Stimulated activated CD8-positive, alpha-beta memory T cell treated with anti-CD3 and anti-CD28 coated beads, Interleukin-7, amount 100 ng/mL, for 48 hours (primary cell): Measurements from ENCODE around the gene UCK2.
A peak's percentile ranks its signal among the peaks of the same experiment; 100 is the strongest.

Experiments used
- DNase-seq, 2 donors: peaks; one replicate each; pipeline ENCODE4 v3.0.0-alpha.2; 2020; ENCODE audit warnings: low read depth in 1 of 2; ENCODE audit errors: extremely low read depth in 1 of 2

The UCK2 gene

DNA sequence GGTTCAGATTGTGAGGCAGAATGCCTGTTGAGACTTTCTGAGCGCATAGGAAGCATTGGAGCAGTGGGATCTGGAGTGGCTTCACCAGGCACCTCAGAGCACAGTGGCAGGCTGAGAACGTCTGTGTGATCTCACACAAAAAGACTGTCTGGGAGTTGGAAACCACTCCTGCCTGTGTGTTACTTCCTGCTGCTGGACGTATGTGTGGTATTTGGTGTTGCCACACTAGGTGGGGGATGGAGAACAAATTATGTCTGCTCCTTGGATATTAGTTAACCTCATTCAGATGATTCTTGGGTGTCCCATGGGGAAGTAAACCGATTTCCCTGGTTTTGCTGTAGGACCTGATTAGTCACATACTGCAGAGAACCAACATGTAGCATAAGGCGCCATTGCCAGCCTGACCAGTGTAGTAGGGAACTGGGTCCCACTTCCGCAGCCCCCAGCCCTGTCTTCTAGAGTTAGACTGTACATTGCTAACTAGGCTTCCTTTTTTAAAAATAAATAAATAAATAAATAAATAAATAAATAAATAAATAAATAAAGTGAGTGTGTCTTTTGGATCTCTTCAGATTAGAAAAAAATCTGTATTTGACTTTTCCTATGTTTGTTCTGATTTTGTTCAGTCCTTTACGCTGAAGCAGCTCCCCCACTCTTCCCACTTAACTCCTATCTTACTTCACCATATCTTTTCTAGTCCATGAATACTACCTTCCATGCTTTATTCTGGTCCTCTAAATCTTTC lies 26.9 kb downstream of the UCK2 start:
- no peak for DNase-seq

- no peak for DNase-seq
These were observed 27.8 kb downstream of the UCK2 start for GRCh38 chr1:165855010-165855838.

DNA sequence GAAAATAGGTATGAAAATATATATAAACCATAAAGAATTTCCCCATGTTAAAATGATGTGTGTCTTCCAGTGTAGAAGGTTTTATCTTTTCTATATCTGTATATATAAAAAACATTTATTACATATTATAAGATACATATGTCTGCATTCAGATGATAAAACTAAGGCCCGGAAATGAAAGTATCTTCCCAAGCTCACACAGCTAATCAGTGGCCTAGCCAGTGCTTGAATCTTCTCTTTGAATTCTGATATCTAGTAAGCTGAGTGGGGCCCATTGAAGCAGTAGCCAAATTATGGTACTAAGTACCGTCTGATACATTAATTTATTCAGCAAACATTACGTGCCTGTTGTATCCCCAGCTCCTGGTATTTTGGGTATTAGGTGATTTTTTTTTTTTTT lies 28.6 kb downstream of the UCK2 start:
- DNase-seq: no peak

- no peak for DNase-seq
These were observed 29.2 kb downstream of the UCK2 start for GRCh38 chr1:165856606-165857005.

DNA sequence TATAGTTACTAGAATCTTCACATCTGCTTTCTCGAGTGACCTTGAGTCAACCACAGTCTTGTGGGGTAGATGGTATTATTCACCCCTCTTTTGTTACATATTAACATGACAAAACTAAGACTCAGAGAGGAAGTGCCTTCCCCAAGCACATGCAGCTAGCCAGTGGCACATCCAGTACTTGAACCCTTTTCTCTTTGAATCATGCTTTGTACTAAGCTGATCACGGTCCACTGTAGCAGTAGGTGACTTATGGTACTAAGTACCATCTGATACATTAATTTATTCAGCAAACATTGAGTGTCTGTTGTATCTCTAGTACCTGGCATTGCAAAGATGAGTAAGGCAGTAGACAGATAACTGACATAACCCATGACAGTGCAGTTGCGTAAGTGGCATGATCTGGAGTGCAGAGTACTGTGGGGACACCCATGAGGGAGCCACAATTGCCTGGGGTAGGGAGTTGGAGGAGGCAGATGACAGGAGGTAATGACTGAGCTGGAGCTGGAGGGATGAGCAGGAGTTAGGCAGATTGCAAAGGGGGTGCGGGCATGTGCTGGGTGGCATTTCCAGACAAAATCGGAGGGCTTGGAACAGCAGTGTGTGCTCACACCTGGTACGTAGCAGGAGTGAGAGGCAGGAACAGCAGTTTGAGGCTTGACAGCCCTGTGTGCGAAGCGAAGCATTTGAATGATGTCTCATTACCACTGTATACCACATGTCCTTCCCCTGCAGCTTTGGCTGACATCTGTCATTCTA lies 29.8 kb downstream of the UCK2 start:
- no peak for DNase-seq

GRCh38 chr1:165858364-165858823 lies 31.0 kb downstream of the UCK2 start:
- DNase-seq: no peak

DNA sequence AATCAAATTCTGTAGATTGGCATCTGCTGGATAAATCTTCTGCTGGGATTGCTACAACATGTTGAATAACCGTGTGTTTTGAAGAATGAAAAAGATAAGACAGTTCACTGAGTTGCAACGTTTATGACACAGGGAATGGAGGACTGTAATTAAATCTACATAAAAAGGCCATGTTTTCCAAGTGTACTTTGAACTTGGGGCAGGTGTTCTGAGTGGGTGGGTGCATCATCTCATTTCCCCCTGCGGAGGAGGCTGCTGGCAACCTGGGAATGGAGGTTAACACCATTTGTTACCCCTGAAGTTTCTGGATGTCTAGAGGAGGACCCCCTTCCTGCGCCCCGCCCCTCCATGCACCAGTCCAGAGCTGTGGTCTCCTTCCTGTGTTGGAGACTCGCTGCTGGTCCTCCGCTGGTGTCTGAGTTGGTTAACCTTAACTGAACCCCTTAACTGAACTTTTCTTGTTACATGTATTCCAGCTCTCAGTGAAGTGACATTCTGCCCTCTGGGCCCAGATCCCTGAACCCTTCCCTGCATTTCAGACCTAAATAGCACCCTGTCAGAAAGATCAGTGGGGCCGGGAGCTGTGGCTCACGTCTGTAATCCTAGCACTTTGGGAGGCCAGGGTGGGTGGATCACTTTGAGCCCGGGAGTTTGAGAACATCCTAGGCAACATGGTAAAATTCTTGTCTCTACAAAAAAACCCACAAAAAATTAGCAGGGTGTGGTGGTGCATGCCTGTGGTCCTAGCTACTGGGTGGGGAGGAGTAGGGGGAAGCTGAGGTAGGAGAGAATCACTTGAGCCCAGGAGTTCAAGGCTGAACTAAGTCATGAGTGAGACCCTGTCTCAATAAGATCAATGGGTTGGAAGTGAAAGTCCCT lies 31.8 kb downstream of the UCK2 start:
- DNase-seq: no peak

DNA sequence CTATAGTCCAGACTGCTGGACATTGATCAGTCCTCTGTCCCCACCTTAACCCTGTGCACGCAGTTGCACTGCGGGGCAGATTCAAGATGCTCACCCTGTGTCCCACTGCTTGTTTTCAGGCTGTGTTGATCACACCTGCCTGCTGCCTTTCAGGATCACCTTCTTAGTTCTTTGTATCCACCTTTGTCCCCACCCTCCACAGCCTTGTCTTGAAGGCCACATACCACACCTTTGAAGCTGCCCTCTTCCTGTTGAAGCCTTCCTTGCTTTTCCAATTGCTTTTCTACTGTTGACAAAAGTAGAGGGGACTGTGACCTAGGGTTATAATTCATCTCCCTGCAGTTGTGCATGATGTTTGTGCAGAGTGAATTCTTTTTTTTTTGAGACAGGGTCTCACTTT lies 32.7 kb downstream of the UCK2 start:
- no peak for DNase-seq

GRCh38 chr1:165861911-165862310 lies 34.5 kb downstream of the UCK2 start:
- DNase-seq: no peak

- no peak for DNase-seq
These were observed 35.0 kb downstream of the UCK2 start for GRCh38 chr1:165862448-165862847.

- no peak for DNase-seq
These were observed 35.9 kb downstream of the UCK2 start for GRCh38 chr1:165863346-165863745.

- no peak for DNase-seq
These were observed 38.4 kb downstream of the UCK2 start for GRCh38 chr1:165865633-165866340.

- no peak for DNase-seq
These were observed 41.9 kb downstream of the UCK2 start for GRCh38 chr1:165869343-165869742.

DNA sequence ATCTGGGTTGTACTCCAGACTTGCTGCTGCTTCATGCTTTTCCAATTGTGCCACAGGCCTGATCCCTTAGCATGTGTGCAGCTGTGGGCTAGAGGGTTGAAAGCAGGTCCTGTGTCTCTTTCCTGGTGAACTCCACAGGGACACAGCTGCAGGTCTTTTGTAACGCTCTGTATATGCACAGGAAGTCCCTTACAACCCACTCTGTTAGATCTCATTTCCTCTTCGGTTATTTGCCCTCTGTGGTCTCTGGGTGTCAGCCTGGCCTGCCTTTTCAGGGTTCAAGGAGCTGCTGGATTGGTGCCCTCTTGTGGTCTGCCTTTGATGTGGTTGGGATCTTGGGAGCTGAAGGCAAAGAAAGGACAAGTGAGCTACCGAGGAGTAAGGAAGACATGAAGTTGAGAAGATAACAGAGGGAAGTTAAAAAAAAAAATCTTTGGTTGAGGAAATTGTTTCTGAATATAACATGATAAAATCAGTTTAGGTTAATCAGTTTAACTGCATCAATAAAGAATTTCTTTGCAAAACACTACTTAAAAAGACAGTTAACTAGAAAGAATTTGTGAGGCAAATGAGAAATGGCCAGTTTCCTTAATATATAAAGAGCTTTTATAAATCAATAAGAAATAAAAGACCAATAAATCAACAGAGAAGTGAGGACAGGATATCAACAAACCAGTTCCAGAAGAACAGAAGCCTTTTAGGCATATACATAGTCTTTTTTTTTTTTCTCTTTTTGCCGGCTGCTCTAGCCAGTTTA lies 44.1 kb downstream of the UCK2 start:
- DNase-seq: peak; percentile 29 to 55

- no peak for DNase-seq
These were observed 46.1 kb downstream of the UCK2 start for GRCh38 chr1:165873481-165873880.

GRCh38 chr1:165874643-165875042 lies 47.2 kb downstream of the UCK2 start:
- no peak for DNase-seq

GRCh38 chr1:165875171-165875570 lies 47.8 kb downstream of the UCK2 start:
- no peak for DNase-seq

DNA sequence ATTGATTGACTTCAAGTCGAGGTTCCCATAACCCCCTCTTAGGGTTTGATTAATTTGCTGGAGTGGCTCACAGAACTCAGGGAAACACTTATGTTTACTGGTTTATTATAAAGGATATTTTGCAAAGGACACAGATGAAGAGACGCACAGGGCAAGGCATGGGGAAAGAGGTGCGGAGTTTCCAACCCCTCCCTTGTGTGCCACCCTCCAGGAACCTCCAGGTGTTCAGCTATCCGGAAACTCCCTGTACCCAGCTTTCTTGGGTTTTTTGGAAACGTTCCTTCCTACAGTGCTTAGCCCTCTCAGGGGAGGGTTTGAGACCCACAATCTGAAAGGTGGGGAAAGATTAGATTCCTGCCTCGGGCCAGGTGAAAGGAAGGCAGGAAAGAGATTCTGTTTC lies 48.2 kb downstream of the UCK2 start:
- DNase-seq: no peak

DNA sequence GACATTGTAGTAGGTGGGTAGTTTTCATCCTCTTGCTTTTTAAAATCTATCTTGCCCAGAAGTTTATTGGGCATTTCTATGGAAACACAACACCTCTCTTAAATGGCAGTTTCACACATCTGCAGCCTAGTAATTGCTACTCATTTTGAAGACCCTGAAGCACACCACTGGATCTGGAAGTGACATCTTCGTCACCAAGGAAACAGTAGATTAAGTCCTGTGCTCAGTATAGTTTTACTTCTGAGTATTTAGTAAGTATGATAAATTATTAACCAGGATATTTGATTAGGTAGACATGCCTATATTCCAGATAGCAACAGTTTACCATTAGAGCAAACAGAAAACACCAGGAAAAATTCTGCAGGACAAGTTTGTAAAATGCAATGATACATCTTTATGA lies 48.7 kb downstream of the UCK2 start:
- no peak for DNase-seq
